Erythroblast (primary cell): ENCODE measurements around the gene FBLN7.

Experiments
- GATA1 ChIP-seq: IDR thresholded peaks from 2 replicates; pipeline ENCODE4 v1.6.1; 2011; ENCODE audit warnings: low read depth, mild to moderate bottlenecking, control low read depth, low read length, moderate library complexity
- POLR2A ChIP-seq: IDR thresholded peaks from 2 replicates; pipeline ENCODE4 v1.6.1; 2011; ENCODE audit warnings: mild to moderate bottlenecking, low read length

- TF ChIP-seq POLR2A: no peak
- no peak for TF ChIP-seq GATA1
These were observed 12.7 kb downstream of the FBLN7 start for GRCh38 chr2:112150851-112151250.
